Stimulated activated naive CD8-positive, alpha-beta T cell treated with anti-CD3 and anti-CD28 coated beads, Interleukin-15, amount 100 ng/mL, for 72 hours (primary cell): ENCODE measurements around the gene SRP14.
"Not testable (repeated sequence)": the region's sequence is repeated elsewhere in the genome, so short reads cannot be mapped to it uniquely, and the experiment has no call there.

Experiments used
- ATAC-seq: fragments of 150-1000 bp; cut with Tn5 transposase; 2 replicates; pipeline ENCODE4 v1.10.0; 2021; ENCODE audit warnings: mild to moderate bottlenecking, moderate library complexity
- DNase-seq, 2 donors: peaks; one replicate each; pipeline ENCODE4 v3.0.0; 2021 to 2022
- H3K27ac Mint-ChIP-seq, 2 donors: one replicate each; pipeline ENCODE4 v1.8.0; 2022; ENCODE audit warnings: mild to moderate bottlenecking in 2 of 2, mixed read lengths in 2 of 2, moderate library complexity in 2 of 2
- H3K27me3 Mint-ChIP-seq: one replicate; pipeline ENCODE4 v1.8.0; 2022; ENCODE audit warnings: mixed read lengths
- H3K4me1 Mint-ChIP-seq: one replicate; pipeline ENCODE4 v1.8.0; 2022; ENCODE audit warnings: mild to moderate bottlenecking, mixed read lengths
- H3K4me3 Mint-ChIP-seq, 2 donors: one replicate each; pipeline ENCODE4 v1.8.0; 2022; ENCODE audit warnings: mild to moderate bottlenecking in 2 of 2, mixed read lengths in 2 of 2, moderate library complexity in 1 of 2
- H3K9me3 Mint-ChIP-seq, 2 donors: one replicate each; pipeline ENCODE4 v1.8.0; 2022; ENCODE audit warnings: mixed read lengths in 2 of 2

SRP14 gene

GRCh38 chr15:39998511-39999077 is 40.4 kb downstream of the SRP14 start:
- Mint-ChIP-seq H3K9me3 (no peaks in the 10 kb centered on the region), H3K4me3 (no peak overlapping the region), H3K27me3 (no peaks in the 10 kb centered on the region), H3K27ac (no peak overlapping the region), H3K4me1 (no peaks in the 10 kb centered on the region)
- DNase-seq (no peak), ATAC-seq (no peak)

DNA sequence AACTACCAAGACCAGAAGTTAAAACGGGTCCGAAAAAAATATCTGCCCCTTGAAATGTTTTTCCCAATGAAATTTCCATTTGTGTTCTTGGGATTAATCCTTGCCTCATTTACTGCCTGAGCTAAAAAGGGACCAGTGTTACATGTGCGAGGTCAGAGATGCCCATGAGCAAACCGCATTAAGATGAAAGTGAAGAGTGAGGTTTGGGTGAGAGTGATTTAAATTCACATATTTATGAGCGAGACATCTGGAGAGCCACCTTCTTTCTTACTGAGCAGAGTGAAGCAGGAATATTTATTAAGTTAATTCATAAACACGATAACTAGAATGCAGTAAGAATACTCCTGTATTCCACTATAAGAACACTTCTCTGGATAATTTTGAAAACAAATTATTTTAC is 41.3 kb downstream of the SRP14 start:
- H3K9me3 Mint-ChIP-seq = no peaks in the 10 kb centered on the region
- no peak for DNase-seq

DNA sequence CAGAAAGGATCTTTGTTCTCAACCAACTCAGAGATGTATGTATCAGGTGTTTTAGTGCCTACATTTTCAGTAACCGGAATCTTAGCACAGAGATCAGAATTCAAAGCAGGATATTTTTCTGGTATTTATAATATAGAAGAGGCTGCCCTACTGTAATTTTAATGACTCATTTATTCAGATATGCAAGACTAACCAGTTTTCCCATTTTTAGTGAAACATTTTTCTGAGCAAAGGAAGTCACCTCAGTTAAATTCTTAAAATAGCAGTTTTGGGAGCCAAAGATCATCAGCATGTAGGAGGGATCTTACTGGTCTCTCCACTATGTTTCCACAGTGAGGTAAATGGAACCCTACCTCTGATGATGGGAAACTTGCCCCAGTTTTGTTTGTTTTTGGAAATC is 42.0 kb downstream of the SRP14 start:
- H3K4me1 Mint-ChIP-seq = no peaks in the 10 kb centered on the region
- no peak overlapping the region for H3K4me3 Mint-ChIP-seq
- ATAC-seq (no peak), DNase-seq (no peak)
- no peaks in the 10 kb centered on the region for H3K27me3 Mint-ChIP-seq
- H3K9me3 Mint-ChIP-seq = no peaks in the 10 kb centered on the region
- H3K27ac Mint-ChIP-seq = no peak overlapping the region

More for the DNA sequence above, 41.3 kb downstream of the SRP14 start:
- Mint-ChIP-seq H3K27ac (no peak overlapping the region), H3K4me3 (no peak overlapping the region), H3K4me1 (no peaks in the 10 kb centered on the region), H3K27me3 (no peaks in the 10 kb centered on the region)
- ATAC-seq = no peak

DNA sequence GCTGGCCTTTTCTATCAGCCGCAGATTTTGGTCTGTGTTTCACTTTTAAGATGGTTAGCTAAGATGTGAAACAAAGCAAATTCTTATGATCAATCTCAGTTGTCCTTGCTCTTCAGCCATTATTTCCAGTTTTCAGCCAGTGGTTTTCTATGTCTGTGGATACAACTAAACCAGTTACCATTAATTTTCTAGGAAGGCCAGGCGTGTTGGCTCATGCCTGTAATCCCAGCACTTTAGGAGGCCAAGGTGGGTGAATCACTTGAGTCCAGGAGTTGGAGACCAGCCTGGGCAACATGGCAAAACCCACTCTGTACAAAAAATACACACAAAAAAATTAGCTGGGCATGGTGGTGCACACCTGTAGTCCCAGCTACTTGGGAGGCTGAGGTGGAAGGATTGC is 42.8 kb downstream of the SRP14 start:
- not testable (repeated sequence) for H3K9me3 Mint-ChIP-seq, H3K4me3 Mint-ChIP-seq, H3K27ac Mint-ChIP-seq, H3K4me1 Mint-ChIP-seq, H3K27me3 Mint-ChIP-seq, DNase-seq, ATAC-seq

DNA sequence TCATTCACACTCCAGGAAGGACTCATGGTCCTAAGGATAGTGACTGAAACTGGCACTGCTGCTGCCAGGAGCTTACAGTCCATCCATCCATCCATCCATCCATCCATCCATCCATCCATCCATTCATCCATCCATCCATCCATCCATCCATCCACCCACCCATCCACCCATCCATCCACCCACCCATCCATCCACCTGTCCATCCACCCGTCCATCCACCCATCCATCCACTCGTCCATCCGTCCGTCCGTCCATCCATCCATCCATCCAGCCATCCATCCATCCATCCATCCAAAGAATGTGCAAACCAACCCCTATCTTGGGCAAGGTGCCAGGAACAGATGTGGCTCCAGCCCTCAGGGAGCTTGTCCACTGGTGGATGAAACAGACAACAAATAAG is 46.0 kb downstream of the SRP14 start:
- H3K27me3 Mint-ChIP-seq, DNase-seq, H3K4me1 Mint-ChIP-seq, H3K27ac Mint-ChIP-seq, H3K9me3 Mint-ChIP-seq, H3K4me3 Mint-ChIP-seq, ATAC-seq: not testable (repeated sequence)

- Mint-ChIP-seq H3K4me3 (no peak overlapping the region), H3K27ac (peak overlapping the region in 1 of 2 donors; percentile 72), H3K4me1 (no peaks in the 10 kb centered on the region), H3K27me3 (no peaks in the 10 kb centered on the region), H3K9me3 (no peaks in the 10 kb centered on the region)
- ATAC-seq (no peak), DNase-seq (no peak)
Observed at GRCh38 chr15:39990706-39991105, 48.3 kb downstream of the SRP14 start.

DNA sequence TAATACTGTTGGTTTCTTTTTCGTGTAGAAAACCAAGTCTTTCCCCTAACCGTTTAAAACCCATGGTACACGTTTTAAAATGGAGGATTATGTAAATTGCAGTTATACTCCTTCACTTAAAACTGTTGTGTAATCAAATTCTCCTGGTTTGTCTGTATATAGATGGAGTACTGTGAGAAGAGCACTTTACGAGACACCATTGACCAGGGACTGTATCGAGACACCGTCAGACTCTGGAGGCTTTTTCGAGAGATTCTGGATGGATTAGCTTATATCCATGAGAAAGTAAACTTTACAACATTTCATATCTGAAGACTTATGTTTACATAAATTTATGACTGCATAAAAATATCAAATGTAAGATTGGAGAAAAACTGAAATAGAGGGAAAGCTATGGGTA is 51.2 kb downstream of the SRP14 start:
- Mint-ChIP-seq H3K9me3 (peaks cover 0 to 6% of the 10 kb centered on the region in 2 donors), H3K4me1 (no peaks in the 10 kb centered on the region), H3K27me3 (no peaks in the 10 kb centered on the region), H3K4me3 (no peak overlapping the region), H3K27ac (no peak overlapping the region)
- ATAC-seq = no peak
- DNase-seq = no peak
